HG02763 (cell line): ENCODE data around the gene CTNNA2.

Experiments
- ATAC-seq: cut with Tn5 transposase; IDR thresholded peaks from one replicate; pipeline ENCODE4 v1.9.1; 2021; ENCODE audit warnings: mild to moderate bottlenecking, moderate library complexity; ENCODE audit not compliant: unreplicated experiment

The CTNNA2 gene

DNA sequence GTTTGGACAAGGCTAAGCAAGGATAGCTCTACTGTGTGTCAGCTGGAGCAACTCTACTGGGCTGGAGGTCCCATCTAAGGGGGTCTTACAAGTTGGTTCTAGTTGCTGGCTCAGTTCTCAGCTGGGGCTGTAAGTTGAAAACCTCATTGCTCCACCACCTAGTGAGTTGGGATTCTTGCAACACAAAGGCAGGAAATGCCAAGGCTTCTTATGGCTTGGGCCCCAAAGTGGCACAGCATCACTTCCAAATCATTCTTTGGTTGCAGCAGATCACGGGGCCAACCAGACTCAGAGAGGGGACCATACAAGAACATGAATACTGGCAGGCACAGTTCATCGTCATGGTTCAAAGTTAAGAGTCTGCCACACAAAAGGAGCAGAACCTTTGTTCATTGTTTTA lies 459.0 kb downstream of the CTNNA2 start:
- ATAC-seq = no peak

DNA sequence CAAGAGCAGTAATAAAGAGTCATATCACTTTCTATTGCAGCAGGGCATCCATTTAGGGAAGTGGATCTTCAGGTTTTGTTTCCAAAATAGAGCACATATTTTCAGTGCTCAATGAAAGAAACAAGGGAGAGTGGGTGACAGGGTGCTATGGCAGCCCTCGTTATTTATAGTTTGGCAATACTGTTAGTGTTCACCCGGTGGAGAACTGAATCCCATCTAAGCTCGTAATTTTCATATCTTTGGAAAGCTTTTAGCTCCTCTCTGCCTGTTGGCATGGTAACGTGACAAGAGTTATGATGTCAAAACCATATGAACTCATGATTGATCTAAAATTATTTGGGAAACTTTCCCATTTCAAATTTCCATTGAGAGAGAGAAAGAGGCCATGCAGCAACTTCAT lies 459.8 kb downstream of the CTNNA2 start:
- ATAC-seq = no peak

DNA sequence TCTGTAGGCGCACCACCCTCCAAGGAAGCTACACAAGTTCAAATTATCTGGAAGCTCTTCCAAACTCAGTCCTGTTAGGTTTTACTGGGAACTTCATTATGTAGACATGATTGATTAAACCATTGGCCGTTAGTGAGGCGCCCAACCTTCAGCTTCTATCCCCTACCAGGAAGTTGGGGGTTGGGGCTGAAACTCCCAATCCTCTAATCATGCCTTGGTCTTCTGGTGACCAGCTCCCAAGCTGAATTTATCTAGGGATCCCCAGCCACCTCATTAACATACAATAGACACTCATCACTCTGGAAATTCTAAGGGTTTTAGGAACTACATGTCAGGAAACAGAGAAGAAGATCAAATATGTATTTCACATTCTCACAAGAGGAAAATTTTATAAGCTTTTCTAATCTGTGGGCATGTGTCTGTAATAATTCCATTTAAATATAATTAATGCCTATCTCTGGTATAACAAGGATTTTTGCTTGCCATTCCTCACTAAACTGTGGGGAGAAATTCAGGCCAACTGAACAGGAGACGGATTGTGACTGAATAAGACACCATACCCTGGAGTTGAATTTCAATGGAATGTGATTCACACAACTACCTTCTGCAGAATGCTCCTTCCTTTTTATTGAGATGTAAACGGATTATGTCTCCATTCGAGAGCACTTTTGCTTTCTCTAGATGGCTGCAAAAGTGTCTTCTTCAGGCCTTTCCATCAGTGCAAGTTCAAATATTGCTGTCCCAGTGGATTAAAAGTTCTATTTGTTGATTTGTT lies 463.1 kb downstream of the CTNNA2 start:
- ATAC-seq = no peak

DNA sequence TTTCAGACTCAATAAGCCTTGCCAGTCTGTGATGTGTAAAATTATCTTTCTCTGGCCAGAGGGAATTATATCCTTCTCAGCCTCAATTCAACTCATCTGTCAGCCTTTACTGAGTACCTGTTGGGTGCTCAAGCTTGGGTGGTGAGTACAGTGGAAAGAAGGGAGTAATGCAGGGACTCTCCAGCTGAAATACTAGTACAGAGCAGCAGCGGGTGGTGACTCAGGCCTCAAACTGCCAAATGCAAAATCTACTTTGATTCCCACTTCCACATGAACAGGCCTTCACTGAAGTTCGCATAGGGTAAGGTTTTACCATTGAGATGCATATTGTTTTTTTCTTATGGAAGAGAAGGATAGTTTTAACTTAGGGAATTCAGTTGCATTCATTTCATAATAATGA lies 464.9 kb downstream of the CTNNA2 start:
- ATAC-seq = no peak

DNA sequence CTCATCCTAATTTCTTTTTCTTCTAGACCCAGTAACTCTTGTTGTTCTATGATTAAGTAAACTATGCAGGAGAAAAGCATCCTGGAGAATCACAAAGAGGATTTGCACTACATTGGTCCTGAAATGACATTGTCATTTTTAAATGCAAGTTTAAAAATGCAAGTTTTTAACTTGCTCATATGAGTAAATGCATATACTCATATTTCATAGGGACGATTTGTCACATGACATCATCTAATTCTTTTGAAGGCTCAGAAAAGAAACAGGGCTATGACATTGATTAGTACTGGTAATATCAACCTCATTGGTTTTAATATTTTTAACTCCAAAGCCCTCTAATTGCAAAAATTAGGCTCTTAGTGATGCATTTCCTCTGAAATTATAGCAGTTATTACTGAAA lies 467.3 kb downstream of the CTNNA2 start:
- ATAC-seq = no peak

DNA sequence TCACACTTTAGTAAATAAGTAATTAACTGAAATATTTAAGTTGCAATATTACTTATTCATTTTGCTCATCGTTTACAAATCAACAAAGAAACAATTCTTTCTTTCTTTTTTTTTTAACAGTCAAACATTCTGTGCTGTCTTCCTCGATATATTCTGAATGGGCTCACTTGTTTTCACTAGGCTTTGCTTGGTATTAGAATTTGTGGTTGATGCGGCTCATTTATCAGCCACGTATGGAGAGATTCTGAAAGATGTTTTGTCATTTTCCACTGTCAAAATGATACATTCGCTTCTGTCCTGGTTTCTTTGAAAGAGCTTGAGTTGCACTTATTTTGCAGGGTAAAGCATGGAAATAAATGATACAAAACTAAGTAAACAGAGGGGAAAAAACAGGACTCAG lies 468.0 kb downstream of the CTNNA2 start:
- ATAC-seq = no peak

DNA sequence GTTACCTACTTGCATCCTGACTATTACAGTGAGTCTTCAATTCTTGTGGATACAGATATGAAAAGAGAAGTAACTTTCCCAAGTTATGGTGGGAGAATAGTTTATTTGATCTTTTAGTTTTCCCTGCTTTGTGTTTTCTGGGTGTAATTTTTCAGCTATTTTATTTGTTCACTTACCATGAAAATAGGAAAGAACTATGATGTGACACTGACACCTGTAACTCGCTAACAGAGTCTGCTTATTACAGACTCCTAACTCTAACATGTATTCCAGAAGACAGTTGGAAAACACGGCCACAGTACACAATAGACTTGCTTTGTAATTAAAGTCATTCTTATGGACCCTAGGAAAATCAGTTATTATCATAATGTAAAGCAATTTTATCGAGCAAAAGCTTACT lies 468.5 kb downstream of the CTNNA2 start:
- no peak for ATAC-seq

DNA sequence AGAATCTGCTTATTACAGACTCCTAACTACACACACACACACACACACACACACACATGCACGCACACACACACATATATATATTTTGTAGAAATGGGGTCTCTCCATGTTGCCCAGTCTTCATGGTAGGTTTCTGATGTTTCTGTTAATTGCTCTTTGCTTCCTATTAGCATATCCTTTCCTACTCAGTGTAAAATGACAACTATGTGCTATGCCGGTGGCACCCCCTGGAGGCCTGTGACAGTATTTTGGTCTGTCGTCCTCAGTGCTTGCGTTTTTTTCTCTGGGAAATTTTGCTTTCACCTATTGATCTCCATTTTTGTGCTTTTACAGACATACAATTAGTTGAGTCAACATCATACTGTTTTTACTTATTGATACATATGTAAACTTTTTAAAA lies 469.6 kb downstream of the CTNNA2 start:
- ATAC-seq = no peak

DNA sequence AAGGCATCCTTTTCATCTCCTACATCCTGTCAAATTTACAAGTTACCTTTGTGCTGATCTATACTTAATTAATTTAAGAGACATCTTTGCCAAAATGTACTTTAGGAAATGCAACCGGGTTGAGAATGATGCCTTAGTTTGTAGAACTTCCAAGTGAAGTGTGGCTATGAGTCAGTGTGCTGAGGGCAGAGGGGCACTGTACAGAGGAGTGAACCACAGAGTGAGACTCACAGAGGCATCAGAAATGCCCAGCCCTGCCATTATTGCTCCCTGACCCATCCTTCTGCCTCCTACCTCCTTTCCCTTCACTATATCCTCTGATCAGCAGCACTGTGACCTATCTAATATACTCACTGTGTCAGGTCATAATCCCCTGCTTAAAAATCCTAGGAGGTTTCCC lies 471.6 kb downstream of the CTNNA2 start:
- no peak for ATAC-seq

DNA sequence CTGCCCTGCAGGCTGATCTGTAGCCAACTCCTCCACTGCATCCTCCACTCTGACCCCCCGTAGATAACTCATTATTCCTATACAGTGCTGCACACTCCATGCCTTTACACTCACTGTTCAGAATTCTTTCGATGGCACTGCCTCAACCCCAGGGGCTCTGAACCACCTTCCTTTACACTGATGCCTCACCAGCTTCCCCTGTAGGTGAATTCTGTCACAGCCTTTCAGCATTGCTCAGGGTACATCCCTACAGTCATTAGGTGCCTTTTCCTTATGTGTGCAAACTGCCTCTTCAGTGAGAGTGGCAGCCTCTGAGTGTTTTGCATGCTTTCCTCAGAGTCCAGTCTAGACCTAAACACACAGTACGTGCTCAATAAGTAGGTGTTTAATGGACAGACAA lies 472.3 kb downstream of the CTNNA2 start:
- no peak for ATAC-seq

DNA sequence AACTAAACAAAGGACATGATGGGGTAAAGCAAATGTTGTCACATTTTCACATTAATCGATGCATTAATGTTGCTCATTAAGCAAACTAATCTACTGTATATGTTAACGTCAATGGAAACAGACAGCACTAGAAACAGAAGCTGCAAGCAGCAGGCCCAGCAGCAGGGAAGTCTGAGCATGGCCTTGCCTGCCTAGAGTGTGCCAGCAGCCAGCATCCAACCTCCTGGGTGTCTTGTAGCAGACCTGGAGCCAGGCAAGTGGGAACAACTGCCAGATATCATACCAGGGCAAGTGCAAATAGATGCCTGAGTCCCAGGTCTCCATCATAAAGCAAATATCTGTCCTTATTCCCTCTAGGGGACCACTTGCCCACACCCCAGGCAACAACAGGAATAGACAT lies 472.7 kb downstream of the CTNNA2 start:
- ATAC-seq = no peak

DNA sequence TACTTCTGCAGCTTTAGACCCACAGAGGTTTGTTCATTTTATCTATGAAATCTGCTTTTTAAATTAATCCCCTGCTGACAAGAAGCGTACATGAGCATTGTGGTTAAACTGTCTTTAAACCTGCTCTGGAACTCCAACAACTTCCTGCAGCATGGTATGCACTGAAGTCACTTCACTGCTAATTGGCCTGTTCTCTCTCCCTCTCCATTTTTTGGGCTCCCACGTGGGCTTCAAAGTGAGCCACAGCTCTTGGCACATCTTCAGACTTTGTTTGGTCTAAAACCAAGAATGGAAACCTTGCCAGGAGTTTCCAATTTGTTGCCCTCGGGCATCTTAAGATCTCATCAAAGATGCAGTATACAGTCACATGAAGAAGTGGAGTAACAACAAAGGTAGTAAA lies 480.3 kb downstream of the CTNNA2 start:
- no peak for ATAC-seq

DNA sequence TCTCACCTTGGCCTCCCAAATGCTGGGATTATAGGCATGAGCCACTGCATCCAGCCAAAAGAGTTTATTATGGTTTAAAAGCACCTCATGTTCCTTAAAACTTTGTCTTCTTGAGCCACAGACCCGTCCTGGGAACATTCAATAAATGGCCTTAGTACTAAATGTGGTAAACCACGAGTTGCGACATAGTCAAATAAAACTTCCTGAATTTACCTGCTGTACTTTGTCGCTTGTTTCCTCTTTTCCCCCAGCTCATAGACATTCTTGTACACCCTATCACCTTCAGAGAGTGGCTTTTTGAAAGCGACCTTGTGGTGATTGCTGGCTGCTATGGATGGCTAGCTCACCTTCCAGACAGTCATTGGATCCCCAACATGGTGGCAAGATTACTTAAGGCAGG lies 481.3 kb downstream of the CTNNA2 start:
- no peak for ATAC-seq

DNA sequence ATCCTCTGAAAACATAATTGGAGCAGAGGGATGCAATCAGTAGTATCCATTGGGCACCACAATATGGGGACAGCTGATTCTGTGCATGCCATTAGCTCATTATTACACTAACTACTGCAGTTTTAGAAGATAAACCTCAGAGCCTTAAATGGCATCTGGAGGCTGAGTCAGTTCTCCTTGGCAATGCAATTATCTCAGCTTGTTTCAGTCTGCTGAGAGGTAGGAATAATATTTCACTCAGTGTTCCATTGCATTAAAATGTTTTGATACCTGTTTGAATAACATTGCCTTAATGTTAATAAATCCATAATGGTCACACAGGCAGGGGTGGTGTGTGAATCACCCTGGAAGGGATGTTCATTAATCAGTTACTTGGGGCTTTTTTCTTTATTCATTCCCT lies 482.1 kb downstream of the CTNNA2 start:
- ATAC-seq = no peak

DNA sequence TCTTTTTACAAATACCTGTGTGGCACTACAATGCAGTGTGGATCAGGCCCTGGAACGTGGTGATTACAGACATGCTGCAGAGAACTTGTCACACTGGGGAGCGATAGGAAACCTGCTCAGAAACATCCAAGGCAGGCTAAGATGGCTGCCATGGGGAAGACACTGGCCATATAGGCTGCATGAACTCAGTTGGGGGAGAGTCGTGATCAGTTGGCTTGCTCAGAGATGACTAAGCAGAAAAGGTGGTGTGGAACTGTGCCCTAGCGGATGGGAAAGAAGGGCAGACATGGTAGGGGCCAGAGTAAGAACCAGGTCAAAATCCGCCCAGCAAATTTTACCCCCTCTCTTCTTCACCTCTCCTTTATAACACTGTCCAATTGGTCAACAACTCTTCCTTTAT lies 483.9 kb downstream of the CTNNA2 start:
- no peak for ATAC-seq

DNA sequence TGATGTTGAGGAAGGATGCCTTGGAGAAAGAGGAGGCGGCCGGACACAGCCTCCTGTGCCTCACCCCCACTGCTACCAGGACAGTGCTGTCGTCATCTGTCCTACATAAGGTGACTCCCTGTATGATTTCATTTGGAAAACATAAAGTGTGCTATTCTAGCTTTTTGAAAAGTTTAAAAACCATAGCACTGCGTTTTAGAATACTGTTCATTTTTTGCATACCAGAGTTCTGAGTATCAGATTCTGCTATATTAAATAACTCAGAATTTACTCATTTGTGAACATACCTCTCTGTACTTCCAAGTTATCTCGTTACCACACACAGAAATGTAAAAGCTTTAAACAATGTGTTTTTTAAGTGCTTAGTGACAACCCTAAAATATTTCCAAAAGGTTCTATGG lies 488.9 kb downstream of the CTNNA2 start:
- no peak for ATAC-seq

DNA sequence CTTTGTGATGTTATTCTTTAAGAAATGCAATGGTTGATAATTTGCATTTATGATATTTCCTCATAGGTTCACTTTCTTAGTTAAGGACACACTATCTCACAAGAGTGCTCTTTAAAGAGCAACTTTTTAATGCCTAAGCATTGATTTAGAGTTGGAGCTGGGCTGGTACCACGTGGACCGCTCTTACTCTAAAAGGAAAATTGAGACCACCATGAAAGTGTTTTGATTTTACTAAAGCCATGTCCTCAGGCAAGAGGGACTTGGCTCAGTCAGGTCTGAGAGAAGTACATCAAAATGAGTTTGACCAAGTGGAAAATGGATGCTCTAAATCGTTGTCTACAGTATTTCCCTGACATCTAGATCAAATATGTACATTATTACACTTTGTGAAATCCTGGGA lies 489.3 kb downstream of the CTNNA2 start:
- ATAC-seq = no peak

DNA sequence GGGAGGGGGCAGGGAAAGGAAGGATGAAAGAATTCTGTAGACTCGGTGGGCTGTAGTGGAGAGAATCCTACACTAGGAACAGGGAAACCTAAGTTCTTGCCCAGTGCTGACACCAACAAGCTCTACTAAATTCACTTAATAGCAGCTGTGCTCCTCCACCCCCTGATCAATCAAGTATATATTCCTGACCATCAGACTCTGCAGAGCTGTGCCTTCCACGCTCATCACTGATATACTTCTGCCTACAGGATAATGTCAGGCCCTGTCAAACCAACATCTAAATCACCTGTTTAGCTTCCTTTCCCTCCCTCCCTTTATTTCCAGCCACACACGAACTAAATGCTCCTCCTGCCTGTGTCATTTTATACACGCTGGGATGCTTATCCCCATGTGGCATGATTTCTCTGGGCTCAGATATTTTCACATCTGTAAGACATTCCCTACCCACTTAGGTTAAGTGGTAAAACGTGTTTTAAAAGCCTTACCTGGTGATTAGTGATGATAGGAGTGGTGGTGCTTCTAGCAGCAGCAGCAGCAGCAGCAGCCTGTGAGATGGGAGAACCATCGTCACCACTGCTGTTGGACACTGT lies 489.8 kb downstream of the CTNNA2 start:
- ATAC-seq = no peak

DNA sequence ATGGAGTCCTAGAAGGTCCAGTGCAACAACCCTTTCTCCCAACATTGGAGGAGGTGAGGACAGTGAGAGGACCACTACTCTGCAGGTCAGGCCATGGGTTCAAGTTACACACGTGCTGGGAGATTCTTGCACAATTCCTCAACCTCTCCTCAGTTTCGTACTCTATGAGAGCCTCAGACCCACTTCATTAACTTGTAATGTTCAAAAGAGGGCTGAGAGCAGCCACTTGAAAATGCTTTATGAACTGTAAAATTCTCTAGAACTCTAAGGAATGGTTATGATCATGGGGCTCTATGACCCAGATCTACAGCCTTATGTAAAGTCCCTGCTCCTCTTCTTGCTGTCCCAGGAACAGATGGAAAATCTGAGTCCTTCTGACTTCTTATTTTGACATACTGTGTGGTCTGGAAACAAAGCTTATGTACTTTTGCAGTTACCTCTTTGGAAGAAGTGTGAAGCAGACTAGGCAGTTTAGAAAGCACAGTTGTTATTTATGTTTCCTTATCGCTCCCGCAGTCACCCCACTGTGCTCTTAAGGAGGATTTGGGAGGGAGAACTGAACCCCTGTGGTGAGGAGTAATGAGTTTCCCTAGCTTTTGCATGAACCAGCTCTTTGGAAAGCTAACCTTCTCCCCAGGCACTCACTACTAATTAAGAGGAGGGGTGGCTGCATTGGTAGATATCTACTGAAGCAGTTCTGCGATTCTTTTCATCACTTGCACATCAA lies 495.1 kb downstream of the CTNNA2 start:
- ATAC-seq = no peak

DNA sequence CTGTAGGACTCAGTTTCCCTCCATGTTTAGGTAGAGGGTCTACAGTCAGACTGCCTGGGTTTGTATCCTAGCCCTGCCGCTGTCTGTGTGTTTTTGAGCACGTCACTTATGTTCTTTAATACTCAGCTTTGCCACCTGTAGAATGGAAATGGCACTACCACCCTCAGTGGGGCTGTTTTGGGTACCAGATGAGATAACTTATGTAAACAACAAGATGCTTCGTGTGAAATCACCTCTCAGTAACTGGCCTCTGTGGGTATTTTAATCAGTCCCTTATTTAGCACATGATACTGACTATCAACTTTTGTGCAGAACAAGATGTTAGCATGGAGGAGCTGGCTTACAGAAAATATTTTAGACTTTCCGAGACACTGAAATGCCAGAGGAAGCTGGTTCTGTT lies 495.7 kb downstream of the CTNNA2 start:
- ATAC-seq = no peak

DNA sequence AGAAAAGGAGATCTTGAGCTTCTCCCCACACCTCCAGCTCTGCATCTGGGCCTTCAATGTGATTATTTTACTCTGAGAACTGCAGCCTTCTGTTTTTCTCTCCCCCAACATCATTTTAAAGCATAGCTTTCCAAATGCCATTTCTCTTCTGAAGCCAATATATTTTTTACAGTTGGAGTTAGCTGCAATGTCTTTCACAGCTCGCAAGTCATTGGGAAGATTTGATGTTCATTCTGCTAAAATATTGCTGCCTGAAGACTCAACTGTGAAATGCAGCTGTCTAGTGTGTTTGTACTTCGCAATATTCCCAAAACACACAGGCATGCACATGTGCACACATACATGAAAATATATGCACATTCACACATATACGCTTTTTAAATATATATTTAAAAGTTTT lies 496.4 kb downstream of the CTNNA2 start:
- no peak for ATAC-seq

DNA sequence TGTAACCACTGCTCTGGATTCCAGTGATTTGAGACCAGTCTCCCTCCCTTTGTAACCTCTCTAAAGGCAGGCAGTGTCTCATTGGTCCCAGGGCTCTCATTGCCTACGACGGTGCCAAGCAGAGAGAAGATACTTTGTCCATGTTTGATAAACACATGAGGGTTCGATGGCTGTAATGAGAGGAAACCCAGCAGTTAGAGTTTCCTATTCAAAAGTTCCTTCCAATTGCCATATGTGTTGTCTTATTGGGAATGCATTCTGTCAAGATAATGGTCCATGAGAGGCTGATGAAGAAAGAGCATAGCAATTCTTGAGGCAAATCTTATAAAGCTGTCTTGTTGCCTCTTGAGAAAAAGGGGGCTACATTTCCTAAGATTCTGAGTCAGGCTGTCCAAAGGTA lies 499.2 kb downstream of the CTNNA2 start:
- no peak for ATAC-seq
